IPS-15b (cell line): ENCODE results near the gene NTRK1.

Source experiments
- H3K27me3 ChIP-seq: one replicate; pipeline ENCODE4 v1.6.1; 2013; ENCODE audit warnings: low read length; ENCODE audit not compliant: control insufficient read depth, insufficient read depth
- H3K36me3 ChIP-seq: one replicate; pipeline ENCODE4 v1.6.1; 2013; ENCODE audit warnings: low read length; ENCODE audit not compliant: control insufficient read depth, insufficient read depth
- H3K4me1 ChIP-seq: one replicate; pipeline ENCODE4 v1.6.1; 2013; ENCODE audit warnings: mild to moderate bottlenecking, low read length; ENCODE audit not compliant: control insufficient read depth, insufficient read depth
- H3K4me3 ChIP-seq: one replicate; pipeline ENCODE4 v1.5.1; 2013; ENCODE audit warnings: low read depth, low read length
- H3K9ac ChIP-seq: one replicate; pipeline ENCODE4 v1.6.1; 2013; ENCODE audit warnings: low read depth, mild to moderate bottlenecking, low read length
- H3K9me3 ChIP-seq: one replicate; pipeline ENCODE4 v1.6.1; 2013; ENCODE audit warnings: mild to moderate bottlenecking, low read length; ENCODE audit not compliant: control insufficient read depth, insufficient read depth

The NTRK1 gene

GRCh38 chr1:156927215-156928042 lies 66.8 kb downstream of the NTRK1 start:
- Histone ChIP-seq H3K4me3 (peak overlapping the region; percentile 56), H3K9me3 (no peaks in the 10 kb centered on the region), H3K36me3 (no peaks in the 10 kb centered on the region), H3K4me1 (no peaks in the 10 kb centered on the region), H3K9ac (no peak overlapping the region), H3K27me3 (peaks cover 79% of the 10 kb centered on the region)

GRCh38 chr1:156928043-156928602 lies 67.5 kb downstream of the NTRK1 start:
- Histone ChIP-seq H3K9me3 (no peaks in the 10 kb centered on the region), H3K4me1 (no peaks in the 10 kb centered on the region), H3K9ac (no peak overlapping the region), H3K4me3 (peak overlapping the region; percentile 56), H3K36me3 (no peaks in the 10 kb centered on the region), H3K27me3 (peaks cover 72% of the 10 kb centered on the region)

- H3K9ac ChIP-seq, result no peak overlapping the region
- no peaks in the 10 kb centered on the region for H3K4me1 ChIP-seq
- H3K4me3 ChIP-seq, result no peak overlapping the region
- H3K27me3 ChIP-seq, result peaks cover 57% of the 10 kb centered on the region
- H3K36me3 ChIP-seq, result no peaks in the 10 kb centered on the region
- H3K9me3 ChIP-seq, result no peaks in the 10 kb centered on the region
Measured at GRCh38 chr1:156929596-156930238, 69.1 kb downstream of the NTRK1 start.

- Histone ChIP-seq H3K9me3 (no peaks in the 10 kb centered on the region), H3K4me1 (no peaks in the 10 kb centered on the region), H3K27me3 (peaks cover 49% of the 10 kb centered on the region), H3K4me3 (no peak overlapping the region), H3K36me3 (peaks cover under 1% of the 10 kb centered on the region), H3K9ac (no peak overlapping the region)
Measured at GRCh38 chr1:156930483-156930882, 69.8 kb downstream of the NTRK1 start.
